ENCODE measurements around the gene LOXHD1. TPM values are rescaled to one million over a fixed set of nuclear protein-coding genes. Genes with fewer than 3 reads are reported as not detected.

LOXHD1 gene
- total and polyA plus RNA-seq, 2 donors from 2014 or later = 0.25 TPM; not detected in 1

DNA sequence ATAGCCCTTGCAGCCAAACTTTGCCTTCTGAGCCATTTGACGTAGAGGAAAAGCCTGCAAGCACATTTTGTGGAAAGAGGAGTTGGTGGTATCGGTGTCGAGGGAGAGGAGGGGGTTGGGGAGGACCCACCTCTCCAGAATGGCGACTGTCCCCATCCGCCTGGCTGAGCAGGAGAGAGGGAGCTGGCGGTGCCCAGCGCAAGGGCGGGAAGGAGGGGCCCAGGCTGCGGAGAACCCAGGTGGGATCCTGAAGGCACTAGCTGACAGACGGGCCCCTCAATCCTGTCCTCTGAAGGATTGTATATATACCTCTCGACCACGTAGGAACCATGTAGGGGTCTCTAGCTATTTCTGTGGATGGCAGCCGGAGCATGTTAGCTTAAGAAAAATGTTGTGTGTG, 200.3 kb downstream of the LOXHD1 start:
- DNase-seq = no peak
- Histone ChIP-seq H3K4me1 (ENCODE audit: control insufficient read depth in 2 of 3, insufficient read depth in 2 of 3, low read depth in 1 of 3, low read length in 3 of 3) (no peaks in the 10 kb centered on the region), H3K9me3 (ENCODE audit: control insufficient read depth in 2 of 3, insufficient read depth in 1 of 3, low read length in 3 of 3) (peaks cover 0 to 3% (median 0%) of the 10 kb centered on the region in 3 donors), H3K27ac (ENCODE audit: low read depth in 2 of 2, low read length in 2 of 2) (no peak overlapping the region), H3K27me3 (ENCODE audit: control insufficient read depth, insufficient read depth, low read length) (no peaks in the 10 kb centered on the region), H3K36me3 (ENCODE audit: control insufficient read depth in 2 of 3, insufficient read depth in 3 of 3, low read length in 3 of 3) (no peaks in the 10 kb centered on the region), H3K9ac (ENCODE audit: low read length in 3 of 3) (no peak overlapping the region), H3K4me3 (ENCODE audit: low read length in 3 of 3) (no peak overlapping the region)
- TF ChIP-seq, protein P1, sequence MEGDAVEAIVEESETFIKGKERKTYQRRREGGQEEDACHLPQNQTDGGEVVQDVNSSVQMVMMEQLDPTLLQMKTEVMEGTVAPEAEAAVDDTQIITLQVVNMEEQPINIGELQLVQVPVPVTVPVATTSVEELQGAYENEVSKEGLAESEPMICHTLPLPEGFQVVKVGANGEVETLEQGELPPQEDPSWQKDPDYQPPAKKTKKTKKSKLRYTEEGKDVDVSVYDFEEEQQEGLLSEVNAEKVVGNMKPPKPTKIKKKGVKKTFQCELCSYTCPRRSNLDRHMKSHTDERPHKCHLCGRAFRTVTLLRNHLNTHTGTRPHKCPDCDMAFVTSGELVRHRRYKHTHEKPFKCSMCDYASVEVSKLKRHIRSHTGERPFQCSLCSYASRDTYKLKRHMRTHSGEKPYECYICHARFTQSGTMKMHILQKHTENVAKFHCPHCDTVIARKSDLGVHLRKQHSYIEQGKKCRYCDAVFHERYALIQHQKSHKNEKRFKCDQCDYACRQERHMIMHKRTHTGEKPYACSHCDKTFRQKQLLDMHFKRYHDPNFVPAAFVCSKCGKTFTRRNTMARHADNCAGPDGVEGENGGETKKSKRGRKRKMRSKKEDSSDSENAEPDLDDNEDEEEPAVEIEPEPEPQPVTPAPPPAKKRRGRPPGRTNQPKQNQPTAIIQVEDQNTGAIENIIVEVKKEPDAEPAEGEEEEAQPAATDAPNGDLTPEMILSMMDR (IDR thresholded peaks at IDR 0.05; ENCODE audit: borderline replicate concordance, extremely low read depth, insufficient read depth) = no peak
- intact Hi-C loops (cut with DNase I) = no loop called here
- FAIRE-seq = no peak

DNA sequence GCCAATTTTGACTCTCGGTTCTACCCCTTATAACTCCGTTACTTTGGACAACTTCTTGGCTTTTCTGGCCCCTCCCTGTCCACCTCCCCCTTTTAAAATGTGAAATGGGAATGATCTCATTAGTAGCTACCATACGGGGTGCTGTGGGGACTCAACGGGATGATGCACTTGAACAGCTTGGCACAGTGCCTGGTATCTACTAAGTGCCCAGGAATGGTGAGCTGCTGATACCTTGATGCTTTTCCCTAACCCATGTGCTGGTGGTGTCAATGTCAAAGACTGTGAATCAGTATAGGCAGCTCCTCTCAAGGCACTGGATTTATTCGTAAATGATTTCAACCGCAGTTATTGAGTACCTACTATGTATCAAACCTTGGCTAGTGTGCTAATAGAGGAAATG, 204.2 kb downstream of the LOXHD1 start:
- Histone ChIP-seq H3K27ac (ENCODE audit: low read depth in 2 of 2, low read length in 2 of 2) (no peak overlapping the region), H3K36me3 (ENCODE audit: control insufficient read depth in 2 of 3, insufficient read depth in 3 of 3, low read length in 3 of 3) (peaks cover 0 to 3% (median 0%) of the 10 kb centered on the region in 3 donors), H3K4me1 (ENCODE audit: control insufficient read depth in 2 of 3, insufficient read depth in 2 of 3, low read depth in 1 of 3, low read length in 3 of 3) (no peaks in the 10 kb centered on the region), H3K4me3 (ENCODE audit: low read length in 3 of 3) (no peak overlapping the region), H3K9me3 (ENCODE audit: control insufficient read depth in 2 of 3, insufficient read depth in 1 of 3, low read length in 3 of 3) (peaks cover 0 to 17% (median 0%) of the 10 kb centered on the region in 3 donors), H3K9ac (ENCODE audit: low read length in 3 of 3) (no peak overlapping the region), H3K27me3 (ENCODE audit: control insufficient read depth, insufficient read depth, low read length) (no peaks in the 10 kb centered on the region)
- TF ChIP-seq, protein P1 (IDR thresholded peaks at IDR 0.05; ENCODE audit: borderline replicate concordance, extremely low read depth, insufficient read depth) = no peak
- no peak for FAIRE-seq
- intact Hi-C loops (cut with DNase I) = no loop called here
- DNase-seq = no peak

DNA sequence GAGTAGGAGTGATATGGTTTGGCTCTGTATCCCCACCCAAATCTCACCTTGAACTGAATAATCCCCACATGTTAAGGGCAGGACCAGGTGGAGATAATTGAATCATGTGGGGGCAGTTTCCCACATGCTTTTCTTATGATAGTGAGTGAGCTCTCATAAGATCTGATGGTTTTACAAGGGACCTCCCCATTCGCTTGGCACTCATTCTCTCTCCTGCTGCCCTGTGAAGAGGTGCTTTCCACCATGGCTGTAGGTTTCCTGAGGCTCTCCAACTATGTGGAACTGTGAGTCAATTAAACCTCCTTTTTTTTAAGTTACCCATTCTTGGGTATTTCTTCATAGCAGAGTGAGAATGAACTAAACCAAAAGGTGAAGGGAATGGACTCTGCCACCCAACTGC, 207.5 kb downstream of the LOXHD1 start:
- Histone ChIP-seq H3K27ac (ENCODE audit: low read depth in 2 of 2, low read length in 2 of 2) (no peak overlapping the region), H3K36me3 (ENCODE audit: control insufficient read depth in 2 of 3, insufficient read depth in 3 of 3, low read length in 3 of 3) (peaks cover 0 to 3% (median 0%) of the 10 kb centered on the region in 3 donors), H3K4me3 (ENCODE audit: low read length in 3 of 3) (no peak overlapping the region), H3K27me3 (ENCODE audit: control insufficient read depth, insufficient read depth, low read length) (no peaks in the 10 kb centered on the region), H3K9me3 (ENCODE audit: control insufficient read depth in 2 of 3, insufficient read depth in 1 of 3, low read length in 3 of 3) (peaks cover 0 to 17% (median 0%) of the 10 kb centered on the region in 3 donors), H3K9ac (ENCODE audit: low read length in 3 of 3) (no peak overlapping the region), H3K4me1 (ENCODE audit: control insufficient read depth in 2 of 3, insufficient read depth in 2 of 3, low read depth in 1 of 3, low read length in 3 of 3) (no peaks in the 10 kb centered on the region)
- intact Hi-C loops (cut with DNase I) = no loop called here
- no peak for DNase-seq
- FAIRE-seq = no peak
- TF ChIP-seq, protein P1 (IDR thresholded peaks at IDR 0.05; ENCODE audit: borderline replicate concordance, extremely low read depth, insufficient read depth) = no peak

DNA sequence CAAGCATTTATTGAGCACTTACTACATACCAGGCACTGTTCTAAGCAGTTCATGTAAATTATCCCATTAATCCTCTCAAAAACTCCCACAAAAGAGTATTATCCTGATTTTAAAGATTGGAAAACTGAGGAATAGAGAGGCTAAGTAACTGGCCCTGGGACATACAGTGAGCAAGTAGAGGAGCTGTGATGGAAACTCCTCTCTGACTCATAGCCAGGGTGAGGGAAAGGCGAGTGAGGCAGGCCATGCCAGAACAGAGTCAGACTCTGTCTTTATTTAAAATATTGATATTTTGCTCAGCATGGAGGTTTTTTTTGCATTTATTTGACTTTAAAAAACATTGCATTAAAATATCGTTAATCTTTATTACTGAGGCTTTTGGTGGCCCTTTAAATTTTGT, 208.0 kb downstream of the LOXHD1 start:
- FAIRE-seq = no peak
- TF ChIP-seq, protein P1 (IDR thresholded peaks at IDR 0.05; ENCODE audit: borderline replicate concordance, extremely low read depth, insufficient read depth) = no peak
- DNase-seq = no peak
- Histone ChIP-seq H3K4me1 (ENCODE audit: control insufficient read depth in 2 of 3, insufficient read depth in 2 of 3, low read depth in 1 of 3, low read length in 3 of 3) (no peaks in the 10 kb centered on the region), H3K36me3 (ENCODE audit: control insufficient read depth in 2 of 3, insufficient read depth in 3 of 3, low read length in 3 of 3) (peaks cover 0 to 3% (median 0%) of the 10 kb centered on the region in 3 donors), H3K27me3 (ENCODE audit: control insufficient read depth, insufficient read depth, low read length) (no peaks in the 10 kb centered on the region), H3K27ac (ENCODE audit: low read depth in 2 of 2, low read length in 2 of 2) (no peak overlapping the region), H3K4me3 (ENCODE audit: low read length in 3 of 3) (no peak overlapping the region), H3K9me3 (ENCODE audit: control insufficient read depth in 2 of 3, insufficient read depth in 1 of 3, low read length in 3 of 3) (peaks cover 0 to 17% (median 0%) of the 10 kb centered on the region in 3 donors), H3K9ac (ENCODE audit: low read length in 3 of 3) (no peak overlapping the region)
- intact Hi-C loops (cut with DNase I) = no loop called here
